ENCODE results near the gene DDX3X.

DNA sequence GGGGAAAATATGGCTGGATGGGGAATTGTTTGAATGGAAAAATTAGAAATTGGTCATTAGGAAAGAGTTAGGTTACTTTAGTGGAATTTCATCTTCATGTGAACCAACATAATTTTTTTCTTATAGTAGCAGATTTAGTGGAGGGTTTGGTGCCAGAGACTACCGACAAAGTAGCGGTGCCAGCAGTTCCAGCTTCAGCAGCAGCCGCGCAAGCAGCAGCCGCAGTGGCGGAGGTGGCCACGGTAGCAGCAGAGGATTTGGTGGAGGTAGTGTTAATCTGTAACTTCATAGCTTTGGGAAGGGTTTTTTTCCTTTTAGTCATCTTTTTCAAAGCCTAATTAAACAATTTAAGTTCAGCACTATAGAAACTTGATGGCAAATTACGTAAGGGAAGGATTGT lies 13.2 kb downstream of the DDX3X start:
- TF ChIP-seq, protein P1, sequence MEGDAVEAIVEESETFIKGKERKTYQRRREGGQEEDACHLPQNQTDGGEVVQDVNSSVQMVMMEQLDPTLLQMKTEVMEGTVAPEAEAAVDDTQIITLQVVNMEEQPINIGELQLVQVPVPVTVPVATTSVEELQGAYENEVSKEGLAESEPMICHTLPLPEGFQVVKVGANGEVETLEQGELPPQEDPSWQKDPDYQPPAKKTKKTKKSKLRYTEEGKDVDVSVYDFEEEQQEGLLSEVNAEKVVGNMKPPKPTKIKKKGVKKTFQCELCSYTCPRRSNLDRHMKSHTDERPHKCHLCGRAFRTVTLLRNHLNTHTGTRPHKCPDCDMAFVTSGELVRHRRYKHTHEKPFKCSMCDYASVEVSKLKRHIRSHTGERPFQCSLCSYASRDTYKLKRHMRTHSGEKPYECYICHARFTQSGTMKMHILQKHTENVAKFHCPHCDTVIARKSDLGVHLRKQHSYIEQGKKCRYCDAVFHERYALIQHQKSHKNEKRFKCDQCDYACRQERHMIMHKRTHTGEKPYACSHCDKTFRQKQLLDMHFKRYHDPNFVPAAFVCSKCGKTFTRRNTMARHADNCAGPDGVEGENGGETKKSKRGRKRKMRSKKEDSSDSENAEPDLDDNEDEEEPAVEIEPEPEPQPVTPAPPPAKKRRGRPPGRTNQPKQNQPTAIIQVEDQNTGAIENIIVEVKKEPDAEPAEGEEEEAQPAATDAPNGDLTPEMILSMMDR (conservative IDR thresholded peaks at IDR 0.05; ENCODE audit: low read depth in 2 of 2) = no peak
- TF ChIP-seq EZH2 (IDR thresholded peaks at IDR 0.05; ENCODE audit: low read depth, unreplicated experiment) (no peak), JUNB (IDR thresholded peaks at IDR 0.05; ENCODE audit: unreplicated experiment) (no peak), POLR2AphosphoS5 (IDR thresholded peaks at IDR 0.05; ENCODE audit: low read depth) (no peak), CREB1 (CRISPR knock-in tag; IDR thresholded peaks at IDR 0.05; ENCODE audit: low read depth) (no peak), ZNF331 (CRISPR knock-in tag; IDR thresholded peaks at IDR 0.05; ENCODE audit: low read depth) (no peak), EZH2phosphoT487 (IDR thresholded peaks at IDR 0.05; ENCODE audit: unreplicated experiment) (no peak), ZNF114 (CRISPR knock-in tag; IDR thresholded peaks at IDR 0.05) (no peak)
- TF ChIP-seq, protein P2, sequence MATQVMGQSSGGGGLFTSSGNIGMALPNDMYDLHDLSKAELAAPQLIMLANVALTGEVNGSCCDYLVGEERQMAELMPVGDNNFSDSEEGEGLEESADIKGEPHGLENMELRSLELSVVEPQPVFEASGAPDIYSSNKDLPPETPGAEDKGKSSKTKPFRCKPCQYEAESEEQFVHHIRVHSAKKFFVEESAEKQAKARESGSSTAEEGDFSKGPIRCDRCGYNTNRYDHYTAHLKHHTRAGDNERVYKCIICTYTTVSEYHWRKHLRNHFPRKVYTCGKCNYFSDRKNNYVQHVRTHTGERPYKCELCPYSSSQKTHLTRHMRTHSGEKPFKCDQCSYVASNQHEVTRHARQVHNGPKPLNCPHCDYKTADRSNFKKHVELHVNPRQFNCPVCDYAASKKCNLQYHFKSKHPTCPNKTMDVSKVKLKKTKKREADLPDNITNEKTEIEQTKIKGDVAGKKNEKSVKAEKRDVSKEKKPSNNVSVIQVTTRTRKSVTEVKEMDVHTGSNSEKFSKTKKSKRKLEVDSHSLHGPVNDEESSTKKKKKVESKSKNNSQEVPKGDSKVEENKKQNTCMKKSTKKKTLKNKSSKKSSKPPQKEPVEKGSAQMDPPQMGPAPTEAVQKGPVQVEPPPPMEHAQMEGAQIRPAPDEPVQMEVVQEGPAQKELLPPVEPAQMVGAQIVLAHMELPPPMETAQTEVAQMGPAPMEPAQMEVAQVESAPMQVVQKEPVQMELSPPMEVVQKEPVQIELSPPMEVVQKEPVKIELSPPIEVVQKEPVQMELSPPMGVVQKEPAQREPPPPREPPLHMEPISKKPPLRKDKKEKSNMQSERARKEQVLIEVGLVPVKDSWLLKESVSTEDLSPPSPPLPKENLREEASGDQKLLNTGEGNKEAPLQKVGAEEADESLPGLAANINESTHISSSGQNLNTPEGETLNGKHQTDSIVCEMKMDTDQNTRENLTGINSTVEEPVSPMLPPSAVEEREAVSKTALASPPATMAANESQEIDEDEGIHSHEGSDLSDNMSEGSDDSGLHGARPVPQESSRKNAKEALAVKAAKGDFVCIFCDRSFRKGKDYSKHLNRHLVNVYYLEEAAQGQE (IDR thresholded peaks at IDR 0.05; ENCODE audit: unreplicated experiment) = no peak

Data from GM23338 (cell line).